SH-SY5Y (cell line): ENCODE results near the gene BCOR.

Experiments used
- GATA2 ChIP-seq: IDR thresholded peaks from 2 replicates; pipeline ENCODE4 v1.6.1; 2011; ENCODE audit warnings: mild to moderate bottlenecking, low read depth, low read length
- GATA3 ChIP-seq: IDR thresholded peaks from 2 replicates; pipeline ENCODE4 v1.6.1; 2011; ENCODE audit warnings: low read depth, mild to moderate bottlenecking, low read length, moderate library complexity

GRCh38 chrX:40116925-40117324, 19.2 kb upstream of the BCOR start:
- no peak for TF ChIP-seq GATA3
- no peak for TF ChIP-seq GATA2
